DND-41 (cell line): Measurements from ENCODE around the gene GPC5.

Experiments
- EZH2 ChIP-seq: IDR thresholded peaks from 3 replicates; pipeline ENCODE4 v1.6.1; 2012; ENCODE audit warnings: borderline replicate concordance, low read depth, mild to moderate bottlenecking, moderate library complexity, low read length, inconsistent platforms; ENCODE audit not compliant: severe bottlenecking
- TF ChIP-seq, protein P1 (sequence below): IDR thresholded peaks from 2 replicates; pipeline ENCODE4 v1.5.1; 2012; ENCODE audit warnings: borderline replicate concordance, low read length, moderate library complexity, mild to moderate bottlenecking; ENCODE audit not compliant: poor library complexity, severe bottlenecking; ENCODE audit errors: extremely low read depth

DNA sequence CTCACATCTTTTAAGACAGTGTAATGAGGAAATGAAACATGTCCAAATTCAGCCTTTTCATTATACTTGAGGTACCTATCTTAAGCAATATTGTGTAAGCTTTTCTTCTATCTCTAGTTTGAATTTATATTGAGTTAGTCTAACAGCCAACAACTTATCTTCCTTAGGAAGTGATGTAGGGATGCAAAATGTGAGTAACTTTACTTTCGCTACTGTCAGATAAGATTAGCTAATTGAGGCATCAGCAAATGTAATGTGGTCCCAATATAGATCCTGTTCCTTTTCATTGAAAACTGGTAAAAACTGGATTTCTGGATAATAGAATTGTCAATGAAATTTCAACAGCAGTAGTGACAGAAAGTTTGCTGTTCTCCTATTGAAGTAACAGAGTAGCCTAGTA is 902.2 kb downstream of the GPC5 start:
- TF ChIP-seq, protein P1, sequence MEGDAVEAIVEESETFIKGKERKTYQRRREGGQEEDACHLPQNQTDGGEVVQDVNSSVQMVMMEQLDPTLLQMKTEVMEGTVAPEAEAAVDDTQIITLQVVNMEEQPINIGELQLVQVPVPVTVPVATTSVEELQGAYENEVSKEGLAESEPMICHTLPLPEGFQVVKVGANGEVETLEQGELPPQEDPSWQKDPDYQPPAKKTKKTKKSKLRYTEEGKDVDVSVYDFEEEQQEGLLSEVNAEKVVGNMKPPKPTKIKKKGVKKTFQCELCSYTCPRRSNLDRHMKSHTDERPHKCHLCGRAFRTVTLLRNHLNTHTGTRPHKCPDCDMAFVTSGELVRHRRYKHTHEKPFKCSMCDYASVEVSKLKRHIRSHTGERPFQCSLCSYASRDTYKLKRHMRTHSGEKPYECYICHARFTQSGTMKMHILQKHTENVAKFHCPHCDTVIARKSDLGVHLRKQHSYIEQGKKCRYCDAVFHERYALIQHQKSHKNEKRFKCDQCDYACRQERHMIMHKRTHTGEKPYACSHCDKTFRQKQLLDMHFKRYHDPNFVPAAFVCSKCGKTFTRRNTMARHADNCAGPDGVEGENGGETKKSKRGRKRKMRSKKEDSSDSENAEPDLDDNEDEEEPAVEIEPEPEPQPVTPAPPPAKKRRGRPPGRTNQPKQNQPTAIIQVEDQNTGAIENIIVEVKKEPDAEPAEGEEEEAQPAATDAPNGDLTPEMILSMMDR = no peak
- TF ChIP-seq EZH2 = no peak
